Measurements from ENCODE around the gene GGT6.

DNA sequence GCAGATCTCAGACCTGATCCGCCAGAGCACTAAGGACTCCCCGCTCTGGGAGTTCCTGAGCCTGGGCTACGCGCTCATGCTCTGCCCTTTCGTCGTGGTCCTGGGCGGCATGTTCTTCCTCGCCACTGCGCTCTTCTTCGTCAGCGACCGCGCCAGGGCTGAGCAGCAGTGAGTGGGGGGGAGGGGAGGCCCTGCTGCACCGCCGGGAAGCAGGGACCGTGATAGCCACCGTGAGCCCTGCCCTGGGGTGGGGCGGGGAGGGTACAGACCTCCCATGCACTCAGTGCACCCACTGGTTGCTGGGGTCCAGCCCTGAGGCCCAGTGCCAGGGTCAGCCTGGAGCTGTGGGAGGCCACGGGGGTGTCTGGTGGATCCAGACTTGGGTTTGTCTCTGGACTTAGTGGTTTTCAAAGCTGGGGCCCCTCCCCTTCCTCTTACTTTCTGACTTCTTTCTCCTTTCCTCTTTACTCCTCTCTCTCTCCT lies 24.1 kb downstream of the GGT6 start:
- TF ChIP-seq, protein P1, sequence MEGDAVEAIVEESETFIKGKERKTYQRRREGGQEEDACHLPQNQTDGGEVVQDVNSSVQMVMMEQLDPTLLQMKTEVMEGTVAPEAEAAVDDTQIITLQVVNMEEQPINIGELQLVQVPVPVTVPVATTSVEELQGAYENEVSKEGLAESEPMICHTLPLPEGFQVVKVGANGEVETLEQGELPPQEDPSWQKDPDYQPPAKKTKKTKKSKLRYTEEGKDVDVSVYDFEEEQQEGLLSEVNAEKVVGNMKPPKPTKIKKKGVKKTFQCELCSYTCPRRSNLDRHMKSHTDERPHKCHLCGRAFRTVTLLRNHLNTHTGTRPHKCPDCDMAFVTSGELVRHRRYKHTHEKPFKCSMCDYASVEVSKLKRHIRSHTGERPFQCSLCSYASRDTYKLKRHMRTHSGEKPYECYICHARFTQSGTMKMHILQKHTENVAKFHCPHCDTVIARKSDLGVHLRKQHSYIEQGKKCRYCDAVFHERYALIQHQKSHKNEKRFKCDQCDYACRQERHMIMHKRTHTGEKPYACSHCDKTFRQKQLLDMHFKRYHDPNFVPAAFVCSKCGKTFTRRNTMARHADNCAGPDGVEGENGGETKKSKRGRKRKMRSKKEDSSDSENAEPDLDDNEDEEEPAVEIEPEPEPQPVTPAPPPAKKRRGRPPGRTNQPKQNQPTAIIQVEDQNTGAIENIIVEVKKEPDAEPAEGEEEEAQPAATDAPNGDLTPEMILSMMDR (IDR thresholded peaks at IDR 0.05; ENCODE audit: borderline replicate concordance, extremely low read depth, low read length, poor library complexity, severe bottlenecking): no peak
- no peak for TF ChIP-seq EZH2 (IDR thresholded peaks at IDR 0.05; ENCODE audit: borderline replicate concordance, low read depth, low read length, severe bottlenecking)

Measured in DND-41 (cell line).